Activated CD4-positive, alpha-beta T cell treated with anti-CD3 and anti-CD28 coated beads, Interleukin-2, amount 10 ng/mL, durations not matched to agents 7 days and 5 days (primary cell): ENCODE results near the gene FLAD1. TPM values are rescaled to one million over a fixed set of nuclear protein-coding genes. Genes with fewer than 3 reads are reported as not detected.
A peak's percentile ranks its signal among the peaks of the same experiment; 100 is the strongest.
"Not testable (repeated sequence)": the region's sequence is repeated elsewhere in the genome, so short reads cannot be mapped to it uniquely, and the experiment has no call there.

Experiments used
- CTCF ChIA-PET: fragments of 350-600 bp; sonication (Branson Sonifier 250); formaldehyde crosslinking; loops from one replicate; lab custom pipeline; 2021; ENCODE audit warnings: antibody characterized with exemption; lab: Charles Lee
- POLR2A ChIA-PET: fragments of 350-600 bp; sonication (Branson Sonifier 250); formaldehyde crosslinking; loops from one replicate; lab custom pipeline; 2021; ENCODE audit warnings: antibody characterized with exemption; lab: Charles Lee
- DNase-seq: peaks from one replicate; pipeline ENCODE4 v3.0.0-alpha.2; 2020
- H3K27ac Mint-ChIP-seq: one replicate; pipeline ENCODE4 v1.8.0; 2021; ENCODE audit warnings: mild to moderate bottlenecking, moderate library complexity, mixed read lengths
- H3K27me3 Mint-ChIP-seq: one replicate; pipeline ENCODE4 v1.8.0; 2021; ENCODE audit warnings: mixed read lengths
- H3K36me3 Mint-ChIP-seq: one replicate; pipeline ENCODE4 v1.8.0; 2021; ENCODE audit warnings: low read depth, mixed read lengths
- H3K4me1 Mint-ChIP-seq: one replicate; pipeline ENCODE4 v1.8.0; 2021; ENCODE audit warnings: mixed read lengths
- H3K4me3 Mint-ChIP-seq: one replicate; pipeline ENCODE4 v1.8.0; 2021; ENCODE audit warnings: mild to moderate bottlenecking, moderate library complexity, mixed read lengths
- H3K9me3 Mint-ChIP-seq: one replicate; pipeline ENCODE4 v1.8.0; 2021; ENCODE audit warnings: mixed read lengths
- total RNA-seq, 2 experiments: library from RNA; stranded (reverse); gene quantifications; one replicate each; pipeline ENCODE4 v1.2.3, GENCODE V29; 2021

The FLAD1 gene
- total RNA-seq, 2 experiments from 2014 or later = 41.2 to 41.3 TPM

GRCh38 chr1:154982341-154982740 is 803 bp upstream of the FLAD1 start:
- no peak overlapping the region for H3K4me3 Mint-ChIP-seq
- H3K4me1 Mint-ChIP-seq = peaks cover 34% of the 10 kb centered on the region
- peaks cover 28% of the 10 kb centered on the region for H3K36me3 Mint-ChIP-seq
- no peaks in the 10 kb centered on the region for H3K27me3 Mint-ChIP-seq
- POLR2A ChIA-PET = no interaction called here
- no peak overlapping the region for H3K27ac Mint-ChIP-seq
- no peak for DNase-seq
- no peaks in the 10 kb centered on the region for H3K9me3 Mint-ChIP-seq
- CTCF ChIA-PET = interaction anchor here (0.8 to 4.5 kb wide), 4 partner anchors 10 to 34 kb away, joined by 3 to 29 read pairs (median 28); partner anchors contain the start of genes CKS1B, LENEP, PYGO2 and SHC1

GRCh38 chr1:154983776-154984466 is 777 bp downstream of the FLAD1 start:
- Mint-ChIP-seq H3K27ac (no peak overlapping the region), H3K4me3 (no peak overlapping the region), H3K36me3 (peaks cover 27% of the 10 kb centered on the region), H3K9me3 (no peaks in the 10 kb centered on the region), H3K27me3 (no peaks in the 10 kb centered on the region), H3K4me1 (peaks cover 36% of the 10 kb centered on the region)
- ChIA-PET CTCF (interaction anchor here (0.9 to 4.5 kb wide), 15 partner anchors 10 to 101 kb away, joined by 3 to 29 read pairs (median 4); partner anchors contain the start of genes CKS1B, LENEP, PMVK and SHC1), POLR2A (interaction anchor here (0.9 to 1.7 kb wide), 5 partner anchors 15 to 101 kb away, joined by 3 to 7 read pairs (median 3); no protein-coding TSS in a partner anchor)
- no peak for DNase-seq

- H3K27me3 Mint-ChIP-seq, POLR2A ChIA-PET, H3K4me3 Mint-ChIP-seq, H3K27ac Mint-ChIP-seq, H3K9me3 Mint-ChIP-seq, DNase-seq: not testable (repeated sequence)
- CTCF ChIA-PET = interaction anchor here (0.8 to 2.0 kb wide), 3 partner anchors 10 to 13 kb away, joined by 3 to 18 read pairs (median 3); no protein-coding TSS in a partner anchor
- Mint-ChIP-seq H3K36me3 (peaks cover 20% of the 10 kb centered on the region), H3K4me1 (peaks cover 24% of the 10 kb centered on the region)
Measured at GRCh38 chr1:154986736-154987135, 3.6 kb downstream of the FLAD1 start.

GRCh38 chr1:154987326-154987725 is 4.2 kb downstream of the FLAD1 start:
- Mint-ChIP-seq H3K4me1 (peaks cover 24% of the 10 kb centered on the region), H3K4me3 (no peak overlapping the region), H3K27me3 (no peaks in the 10 kb centered on the region), H3K9me3 (no peaks in the 10 kb centered on the region), H3K27ac (no peak overlapping the region), H3K36me3 (peaks cover 19% of the 10 kb centered on the region)
- DNase-seq = no peak
- ChIA-PET POLR2A (no interaction called here), CTCF (interaction anchor here (1.3 to 2.0 kb wide), 4 partner anchors 9 to 29 kb away, joined by 3 to 18 read pairs (median 14); no protein-coding TSS in a partner anchor)

GRCh38 chr1:154988058-154988954 is 5.2 kb downstream of the FLAD1 start:
- Mint-ChIP-seq H3K9me3 (no peaks in the 10 kb centered on the region), H3K4me1 (peaks cover 24% of the 10 kb centered on the region), H3K36me3 (peaks cover 20% of the 10 kb centered on the region), H3K27me3 (no peaks in the 10 kb centered on the region), H3K4me3 (no peak overlapping the region), H3K27ac (no peak overlapping the region)
- ChIA-PET POLR2A (interaction anchor here (0.6 kb wide), 1 partner anchor 1793 kb away, joined by 3 read pairs; no protein-coding TSS in a partner anchor), CTCF (interaction anchor here (1.3 to 2.0 kb wide), 4 partner anchors 8 to 28 kb away, joined by 3 to 18 read pairs (median 14); no protein-coding TSS in a partner anchor)
- no peak for DNase-seq

GRCh38 chr1:154989195-154989860 is 6.2 kb downstream of the FLAD1 start:
- no peaks in the 10 kb centered on the region for H3K27me3 Mint-ChIP-seq
- peaks cover 18% of the 10 kb centered on the region for H3K4me1 Mint-ChIP-seq
- DNase-seq = no peak
- CTCF ChIA-PET = no interaction called here
- H3K4me3 Mint-ChIP-seq = no peak overlapping the region
- H3K9me3 Mint-ChIP-seq = no peaks in the 10 kb centered on the region
- H3K27ac Mint-ChIP-seq = no peak overlapping the region
- H3K36me3 Mint-ChIP-seq = peaks cover 20% of the 10 kb centered on the region
- POLR2A ChIA-PET = no interaction called here

GRCh38 chr1:154990276-154990675 is 7.1 kb downstream of the FLAD1 start:
- Mint-ChIP-seq H3K36me3 (peaks cover 20% of the 10 kb centered on the region), H3K4me3 (no peak overlapping the region), H3K27ac (no peak overlapping the region), H3K27me3 (no peaks in the 10 kb centered on the region), H3K9me3 (no peaks in the 10 kb centered on the region), H3K4me1 (peaks cover 16% of the 10 kb centered on the region)
- ChIA-PET CTCF (interaction anchor here (0.9 to 1.0 kb wide), 3 partner anchors 9 to 55 kb away, joined by 3 to 4 read pairs (median 3); no protein-coding TSS in a partner anchor), POLR2A (no interaction called here)
- no peak for DNase-seq

- peaks cover 23% of the 10 kb centered on the region for H3K4me1 Mint-ChIP-seq
- H3K27me3 Mint-ChIP-seq = no peaks in the 10 kb centered on the region
- peak overlapping the region; percentile 66 for H3K27ac Mint-ChIP-seq
- ChIA-PET POLR2A (no interaction called here), CTCF (interaction anchor here (1.2 to 13.0 kb wide), 6 partner anchors 9 to 433 kb away, joined by 3 to 184 read pairs (median 5); partner anchors contain the start of gene FLAD1)
- peaks cover 19% of the 10 kb centered on the region for H3K36me3 Mint-ChIP-seq
- no peak for DNase-seq
- H3K9me3 Mint-ChIP-seq = no peaks in the 10 kb centered on the region
- H3K4me3 Mint-ChIP-seq = no peak overlapping the region
Measured at GRCh38 chr1:154992721-154993571, 9.8 kb downstream of the FLAD1 start.

- no peak for DNase-seq
- CTCF ChIA-PET = interaction anchor here (0.7 to 13.0 kb wide), 9 partner anchors 9 to 434 kb away, joined by 3 to 184 read pairs (median 3); partner anchors contain the start of genes ADAM15, FLAD1 and PYGO2
- Mint-ChIP-seq H3K27ac (peak within 1 kb of the TSS; percentile 66), H3K4me1 (peaks cover 24% of the 10 kb centered on the region), H3K4me3 (no peak within 1 kb of the TSS), H3K9me3 (no peaks in the 10 kb centered on the region), H3K27me3 (no peaks in the 10 kb centered on the region), H3K36me3 (peaks cover 11% of the 10 kb centered on the region)
- POLR2A ChIA-PET = interaction anchor here (1.2 kb wide), 1 partner anchor 20 kb away, joined by 6 read pairs; the partner anchor contains the start of gene CKS1B
Measured at GRCh38 chr1:154993572-154994268, 10.6 kb downstream of the FLAD1 start, which contains the start of gene LENEP. LENEP (plus strand) TSS chr1:154993586; CDS start chr1:154993608, 22 bp downstream.

- no peak overlapping the region for H3K4me3 Mint-ChIP-seq
- H3K4me1 Mint-ChIP-seq = peaks cover 24% of the 10 kb centered on the region
- H3K27ac Mint-ChIP-seq = peak overlapping the region; percentile 60
- POLR2A ChIA-PET = interaction anchor here (1.2 kb wide), 1 partner anchor 20 kb away, joined by 6 read pairs; the partner anchor contains the start of gene CKS1B
- CTCF ChIA-PET = interaction anchor here (0.7 to 13.0 kb wide), 11 partner anchors 10 to 435 kb away, joined by 3 to 184 read pairs (median 3); partner anchors contain the start of genes ADAM15, FLAD1 and PYGO2
- no peaks in the 10 kb centered on the region for H3K9me3 Mint-ChIP-seq
- peaks cover 8% of the 10 kb centered on the region for H3K36me3 Mint-ChIP-seq
- no peaks in the 10 kb centered on the region for H3K27me3 Mint-ChIP-seq
- no peak for DNase-seq
Measured at GRCh38 chr1:154994269-154994587, 11.1 kb downstream of the FLAD1 start.
